Activated CD4-positive, alpha-beta memory T cell treated with anti-CD3 and anti-CD28 coated beads for 36 hours (primary cell): ENCODE results near the gene HOXB1. TPM values are rescaled to one million over a fixed set of nuclear protein-coding genes. Genes with fewer than 3 reads are reported as not detected.
A peak's percentile ranks its signal among the peaks of the same experiment; 100 is the strongest.

Source experiments
- CTCF ChIA-PET: fragments of 350-600 bp; sonication (Branson Sonifier 250); formaldehyde crosslinking; loops from one replicate; lab custom pipeline; 2021; ENCODE audit warnings: antibody characterized with exemption, inconsistent platforms; lab: Charles Lee
- POLR2A ChIA-PET: fragments of 350-600 bp; sonication (Branson Sonifier 250); formaldehyde crosslinking; loops from one replicate; lab custom pipeline; 2021; ENCODE audit warnings: antibody characterized with exemption; lab: Charles Lee
- DNase-seq: peaks from one replicate; pipeline ENCODE4 v3.0.0-alpha.2; 2020
- H3K27ac Mint-ChIP-seq: one replicate; pipeline ENCODE4 v1.8.0; 2021; ENCODE audit warnings: mixed read lengths
- H3K27me3 Mint-ChIP-seq: one replicate; pipeline ENCODE4 v1.8.0; 2021; ENCODE audit warnings: mixed read lengths
- H3K36me3 Mint-ChIP-seq: one replicate; pipeline ENCODE4 v1.8.0; 2021; ENCODE audit warnings: mixed read lengths
- H3K4me1 Mint-ChIP-seq: one replicate; pipeline ENCODE4 v1.8.0; 2021; ENCODE audit warnings: low read depth, mixed read lengths
- H3K4me3 Mint-ChIP-seq: one replicate; pipeline ENCODE4 v1.8.0; 2021; ENCODE audit warnings: mild to moderate bottlenecking, mixed read lengths
- H3K9me3 Mint-ChIP-seq: one replicate; pipeline ENCODE4 v1.8.0; 2021; ENCODE audit warnings: mixed read lengths
- intact Hi-C: fragments of 100-400 bp; cut with micrococcal nuclease; formaldehyde crosslinking; loops from one replicate; pipeline ENCODE4 v1.15.1; 2023
- total RNA-seq, 2 experiments: library from RNA; stranded (reverse); gene quantifications; one replicate each; pipeline ENCODE4 v1.2.3, GENCODE V29; 2021

Gene HOXB1
- total RNA-seq, 2 experiments from 2014 or later = not detected

DNA sequence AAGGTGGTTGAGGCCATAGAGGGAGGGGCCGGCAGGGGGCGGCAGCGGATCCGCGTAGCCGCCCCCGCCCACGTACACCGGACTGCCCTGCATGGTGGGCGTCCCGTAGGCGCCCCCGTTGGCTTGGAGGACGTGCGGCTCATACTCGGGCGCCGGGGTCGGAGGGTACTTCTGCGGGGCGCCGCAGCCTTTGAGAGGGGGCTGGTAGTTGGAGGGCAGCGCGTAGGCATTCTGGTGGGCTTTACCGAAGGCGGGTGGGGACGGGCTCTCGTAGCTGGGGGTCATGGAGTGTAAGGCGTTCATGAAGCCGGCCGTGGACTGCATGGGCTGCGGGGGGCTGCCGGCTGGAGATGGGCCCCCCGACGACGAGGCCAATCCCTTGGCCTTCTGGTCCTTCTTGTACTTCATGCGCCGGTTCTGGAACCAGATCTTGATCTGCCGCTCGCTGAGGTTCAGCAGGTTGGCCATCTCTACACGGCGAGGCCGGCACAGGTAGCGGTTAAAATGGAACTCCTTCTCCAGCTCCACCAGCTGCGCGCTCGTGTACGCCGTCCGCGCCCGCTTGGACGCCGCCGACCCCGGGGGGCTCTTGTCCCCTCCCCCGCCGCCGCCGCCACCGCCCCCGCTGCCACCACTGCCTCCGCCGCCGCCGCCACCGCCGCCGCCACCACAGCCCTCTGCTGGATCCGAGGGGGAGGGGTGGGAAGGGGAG lies 19.8 kb upstream of the HOXB1 start:
- ChIA-PET POLR2A (interaction anchor here (1.2 kb wide), 1 partner anchor 10 kb away, joined by 3 read pairs; no protein-coding TSS in a partner anchor), CTCF (no interaction called here)
- peaks cover 27% of the 10 kb centered on the region for H3K4me1 Mint-ChIP-seq
- peaks cover 2% of the 10 kb centered on the region for H3K27me3 Mint-ChIP-seq
- no peaks in the 10 kb centered on the region for H3K9me3 Mint-ChIP-seq
- DNase-seq = no peak
- H3K27ac Mint-ChIP-seq = no peak overlapping the region
- no peak overlapping the region for H3K4me3 Mint-ChIP-seq
- intact Hi-C loops = no loop called here
- H3K36me3 Mint-ChIP-seq = no peaks in the 10 kb centered on the region

DNA sequence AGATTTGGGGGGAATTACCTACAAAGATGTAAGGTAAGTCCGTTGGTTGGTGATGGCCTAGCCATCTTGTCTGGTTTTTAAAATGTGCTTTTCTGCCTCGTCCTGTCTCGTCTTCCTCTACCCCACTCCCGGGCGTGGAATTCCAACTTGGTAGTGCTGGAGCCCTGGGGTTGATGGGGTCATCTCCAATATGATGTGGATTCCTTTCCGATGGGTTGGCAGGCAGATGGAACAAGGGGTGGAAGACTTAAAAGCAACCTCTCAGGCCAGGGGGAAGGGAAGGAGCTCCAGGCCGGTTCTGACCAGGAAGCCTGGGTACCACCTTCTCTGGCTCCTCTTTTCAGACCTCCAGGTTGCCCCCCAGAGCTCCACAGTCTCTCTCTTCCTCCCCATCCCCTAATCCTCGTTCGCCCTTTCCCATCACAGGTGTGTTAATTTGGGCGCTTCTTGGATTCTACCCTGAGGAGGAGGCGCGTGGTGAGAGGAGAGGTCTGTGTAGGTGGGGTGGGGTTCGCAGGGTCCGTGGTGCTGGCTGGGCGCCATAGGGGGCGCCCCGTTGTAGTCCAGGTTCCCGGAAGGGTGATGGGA lies 19.2 kb upstream of the HOXB1 start:
- Mint-ChIP-seq H3K36me3 (no peaks in the 10 kb centered on the region), H3K27me3 (peaks cover 2% of the 10 kb centered on the region), H3K27ac (no peak overlapping the region), H3K4me3 (no peak overlapping the region), H3K4me1 (peaks cover 27% of the 10 kb centered on the region), H3K9me3 (no peaks in the 10 kb centered on the region)
- DNase-seq = no peak
- ChIA-PET CTCF (no interaction called here), POLR2A (no interaction called here)
- intact Hi-C loops = loop anchor here (2.0 kb wide), 1 partner anchor 39 kb away; no protein-coding TSS in a partner anchor

DNA sequence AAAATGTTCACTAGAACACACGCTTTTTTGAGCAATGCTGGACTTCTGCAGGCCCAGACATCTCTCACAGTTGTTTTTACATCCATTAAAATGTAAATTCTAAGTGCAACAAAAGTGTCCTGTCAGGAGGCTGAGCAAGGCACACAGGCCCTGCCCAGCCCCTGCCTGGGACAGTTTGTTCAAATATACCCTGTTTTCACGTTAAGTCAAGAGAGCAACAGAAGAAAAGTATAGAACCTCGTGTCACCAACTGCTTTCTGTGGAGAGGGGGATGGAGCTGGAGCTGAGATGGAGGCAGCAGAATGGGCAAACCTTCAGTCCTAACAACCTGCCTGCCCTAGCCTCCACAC lies 18.4 kb upstream of the HOXB1 start:
- DNase-seq = no peak
- CTCF ChIA-PET = no interaction called here
- POLR2A ChIA-PET = no interaction called here
- Mint-ChIP-seq H3K27me3 (peaks cover 3% of the 10 kb centered on the region), H3K4me3 (no peak overlapping the region), H3K4me1 (peaks cover 26% of the 10 kb centered on the region), H3K27ac (no peak overlapping the region), H3K9me3 (no peaks in the 10 kb centered on the region), H3K36me3 (no peaks in the 10 kb centered on the region)
- intact Hi-C loops = loop anchor here (2.0 kb wide), 1 partner anchor 38 kb away; no protein-coding TSS in a partner anchor

DNA sequence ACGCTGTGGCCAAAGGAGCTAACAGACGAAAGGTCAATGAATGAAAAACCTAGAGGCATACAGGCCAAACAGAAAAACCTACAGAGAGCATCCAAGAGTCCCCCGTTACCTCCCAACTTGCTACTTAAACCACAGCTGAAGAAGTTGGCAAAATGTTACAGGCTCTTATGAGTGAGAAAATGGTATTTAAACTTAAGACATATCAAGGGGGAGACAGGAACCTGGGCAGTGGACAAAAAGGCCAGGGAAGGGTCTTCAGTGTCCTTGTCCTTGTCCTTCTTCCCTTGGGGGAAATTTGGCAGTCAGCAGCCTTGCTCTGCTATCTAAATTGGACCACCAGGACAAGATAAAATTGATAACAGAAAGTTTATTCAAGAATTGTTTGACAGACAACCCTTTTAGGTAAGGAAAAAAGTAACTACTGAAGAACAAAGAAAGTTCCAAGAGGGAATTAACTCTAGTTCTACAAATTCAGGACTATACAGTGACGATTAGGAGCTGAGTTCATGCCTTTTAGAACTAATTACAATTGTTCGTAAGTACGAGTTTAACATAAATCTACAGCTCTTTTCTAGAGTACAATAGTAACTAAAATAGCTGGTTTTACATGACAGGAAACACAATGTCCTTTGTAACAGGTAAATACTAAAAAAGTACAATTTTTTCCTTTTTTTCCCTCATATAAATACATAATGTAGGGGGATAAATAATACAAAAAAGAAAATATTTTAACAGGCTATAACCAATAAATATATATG lies 17.9 kb upstream of the HOXB1 start:
- Mint-ChIP-seq H3K4me3 (peak overlapping the region; percentile 67), H3K36me3 (no peaks in the 10 kb centered on the region)
- intact Hi-C loops = loop anchor here (2.0 kb wide), 1 partner anchor 38 kb away; no protein-coding TSS in a partner anchor

DNA sequence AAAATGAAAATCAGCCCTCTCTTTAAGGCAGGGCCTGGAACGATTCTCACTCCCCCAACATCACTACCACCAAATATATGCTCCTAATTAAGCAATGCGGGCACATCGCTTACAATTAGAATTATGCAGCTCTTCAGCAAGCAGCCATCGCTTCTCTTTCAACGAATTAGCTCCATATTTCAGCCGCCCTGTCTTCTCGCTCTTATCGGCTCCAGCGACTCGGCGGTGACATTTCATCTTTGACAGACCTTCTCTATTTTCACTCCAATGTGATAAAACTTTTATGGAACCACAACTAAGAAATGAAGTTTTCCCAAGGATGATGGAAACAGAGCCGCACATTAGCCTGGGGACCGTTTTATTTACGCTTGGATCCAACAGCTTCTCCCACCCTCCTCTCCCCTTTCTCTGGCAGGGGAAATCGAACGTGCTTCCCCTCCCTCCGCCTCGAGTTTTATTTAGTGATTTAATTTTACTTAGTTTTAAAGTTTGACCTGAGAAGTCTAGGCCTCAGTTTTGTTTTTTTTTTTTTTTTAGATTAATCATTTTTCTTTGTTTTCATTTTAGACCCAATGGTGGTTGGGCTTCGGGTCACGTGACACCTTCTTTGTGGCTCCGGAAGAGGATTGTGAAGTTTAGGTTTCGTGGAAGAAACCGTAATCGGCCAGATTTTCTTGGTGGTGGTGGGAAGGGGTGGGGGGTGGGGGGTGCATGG lies 17.2 kb upstream of the HOXB1 start:
- Mint-ChIP-seq H3K4me3 (peak overlapping the region; percentile 67), H3K36me3 (peaks cover 3% of the 10 kb centered on the region), H3K27me3 (peaks cover 9% of the 10 kb centered on the region), H3K4me1 (peaks cover 29% of the 10 kb centered on the region), H3K27ac (peak overlapping the region; percentile 85), H3K9me3 (no peaks in the 10 kb centered on the region)
- peak; percentile 58 for DNase-seq
- ChIA-PET POLR2A (no interaction called here), CTCF (interaction anchor here (1.7 to 2.5 kb wide), 2 partner anchors 55 to 240 kb away, joined by 5 to 7 read pairs; no protein-coding TSS in a partner anchor)
- intact Hi-C loops = loop anchor here (2.0 kb wide), 1 partner anchor 37 kb away; no protein-coding TSS in a partner anchor

More for the DNA sequence above, 17.9 kb upstream of the HOXB1 start:
- CTCF ChIA-PET = interaction anchor here (1.7 to 2.5 kb wide), 2 partner anchors 56 to 241 kb away, joined by 5 to 7 read pairs; no protein-coding TSS in a partner anchor
- Mint-ChIP-seq H3K27me3 (peaks cover 7% of the 10 kb centered on the region), H3K27ac (peak overlapping the region; percentile 85), H3K9me3 (no peaks in the 10 kb centered on the region), H3K4me1 (peaks cover 29% of the 10 kb centered on the region)
- DNase-seq = no peak
- POLR2A ChIA-PET = no interaction called here

DNA sequence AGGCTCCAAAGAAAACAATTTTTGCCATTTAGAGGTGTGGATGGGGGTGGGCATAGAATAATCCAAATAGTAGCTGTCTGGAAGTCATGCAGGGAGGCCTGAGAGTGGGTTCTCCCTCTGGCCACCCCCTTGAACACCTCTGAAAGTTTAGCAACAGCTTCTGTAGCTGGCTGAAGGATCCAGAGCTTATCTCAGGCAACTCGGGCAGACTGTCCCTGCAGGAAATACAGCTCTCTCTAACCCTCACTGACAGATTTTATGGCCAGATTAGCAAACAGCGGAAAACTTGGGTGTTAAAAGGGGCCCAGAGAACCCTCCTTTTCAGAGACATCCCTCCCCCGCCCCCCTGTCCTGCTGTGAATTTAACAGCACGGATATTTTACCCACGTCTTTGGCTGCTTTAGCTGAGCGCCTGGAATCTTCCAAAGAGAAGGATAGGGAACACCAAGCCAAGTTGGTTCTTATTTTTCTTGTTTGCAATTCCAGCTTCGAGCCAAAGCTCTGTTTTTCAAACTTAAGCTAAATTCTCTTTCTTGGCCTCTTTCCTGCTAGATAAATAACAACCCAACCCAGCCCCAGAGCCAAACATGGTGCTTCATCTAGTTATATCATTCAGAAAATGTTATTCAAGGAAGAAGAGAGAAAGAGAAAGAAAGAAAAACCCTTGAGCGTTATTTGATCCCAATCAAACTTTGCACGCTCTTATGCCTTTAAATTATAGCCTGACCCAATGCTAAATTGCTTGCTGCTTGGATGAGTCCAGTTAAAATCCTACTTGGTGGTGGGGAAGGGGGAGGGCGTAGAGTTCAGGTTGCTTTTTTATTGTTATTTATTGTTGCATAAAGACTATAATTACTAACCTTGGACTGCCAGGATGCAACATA lies 16.4 kb upstream of the HOXB1 start:
- POLR2A ChIA-PET = interaction anchor here (1.2 kb wide), 1 partner anchor 8 kb away, joined by 3 read pairs; no protein-coding TSS in a partner anchor
- intact Hi-C loops = no loop called here
- Mint-ChIP-seq H3K36me3 (peaks cover 9% of the 10 kb centered on the region), H3K9me3 (no peaks in the 10 kb centered on the region), H3K4me1 (peaks cover 32% of the 10 kb centered on the region), H3K27me3 (peaks cover 15% of the 10 kb centered on the region), H3K4me3 (peak overlapping the region; percentile 67), H3K27ac (peak overlapping the region; percentile 85)
- CTCF ChIA-PET = interaction anchor here (1.7 to 2.5 kb wide), 2 partner anchors 54 to 239 kb away, joined by 5 to 7 read pairs; no protein-coding TSS in a partner anchor
- DNase-seq = peak; percentile 25

DNA sequence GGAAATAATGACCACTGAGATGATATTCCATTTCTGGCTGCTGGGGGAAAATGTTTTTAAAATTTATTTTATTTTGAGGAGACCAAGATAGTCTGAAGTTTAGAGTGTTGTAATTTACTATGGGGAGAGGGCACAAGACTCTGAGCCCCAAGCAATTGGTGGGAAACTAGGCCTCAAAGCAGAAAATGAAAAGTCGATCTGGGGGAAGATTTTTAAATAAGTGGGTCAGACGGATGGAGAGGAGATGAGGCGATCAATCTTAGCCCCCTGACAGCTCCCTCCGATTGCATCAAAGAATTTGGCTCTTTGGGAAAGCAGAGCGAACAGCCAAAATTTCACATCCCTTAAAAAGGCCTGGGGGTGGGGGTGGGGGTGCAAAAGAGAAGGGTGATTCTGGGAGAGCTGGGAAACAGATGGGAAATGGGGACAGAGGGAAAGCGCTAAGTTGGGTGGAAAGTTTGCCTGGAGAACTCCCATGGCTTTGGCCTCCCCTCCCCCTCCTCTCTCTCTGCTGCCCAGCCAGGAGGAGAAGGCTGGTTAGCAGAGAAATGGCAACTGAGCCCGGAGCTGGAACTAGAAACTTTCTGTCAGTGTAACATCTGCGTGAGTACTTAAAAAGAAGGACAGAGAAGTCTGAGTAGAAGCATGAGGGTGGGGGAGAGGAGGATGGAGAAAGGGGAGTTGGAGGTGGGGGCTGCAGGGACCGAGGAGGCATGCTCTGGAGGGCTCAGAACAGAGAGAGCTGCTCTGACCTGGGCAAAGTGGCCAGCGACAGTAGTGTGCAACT lies 15.5 kb upstream of the HOXB1 start:
- Mint-ChIP-seq H3K27ac (peak overlapping the region; percentile 85), H3K36me3 (peaks cover 11% of the 10 kb centered on the region), H3K4me1 (peaks cover 32% of the 10 kb centered on the region), H3K27me3 (peaks cover 18% of the 10 kb centered on the region), H3K9me3 (no peaks in the 10 kb centered on the region), H3K4me3 (peak overlapping the region; percentile 67)
- DNase-seq = no peak
- CTCF ChIA-PET = interaction anchor here (2.5 kb wide), 1 partner anchor 54 kb away, joined by 7 read pairs; no protein-coding TSS in a partner anchor
- intact Hi-C loops = no loop called here
- POLR2A ChIA-PET = interaction anchor here (1.2 kb wide), 1 partner anchor 9 kb away, joined by 3 read pairs; no protein-coding TSS in a partner anchor

DNA sequence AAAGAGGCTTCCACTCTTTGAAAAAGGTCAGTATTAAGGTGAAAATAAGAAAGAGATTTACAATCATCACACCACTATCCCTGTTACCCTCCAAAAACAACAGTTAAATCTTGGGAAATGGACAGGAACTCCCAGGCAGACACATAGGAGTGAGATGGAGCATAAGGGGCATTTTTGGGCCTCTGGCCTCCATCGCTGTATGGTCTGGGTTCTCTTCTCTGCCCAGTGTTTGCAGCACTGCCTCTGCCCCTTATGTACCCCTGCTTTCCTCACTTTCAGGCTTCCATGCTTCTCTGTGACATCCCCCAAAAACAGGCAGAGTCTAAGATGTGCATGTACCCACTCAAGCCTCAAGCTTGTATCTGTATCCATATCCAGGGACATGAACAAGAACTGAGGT lies 14.7 kb upstream of the HOXB1 start:
- H3K36me3 Mint-ChIP-seq = peaks cover 11% of the 10 kb centered on the region
- H3K27ac Mint-ChIP-seq = peak overlapping the region; percentile 96
- peaks cover 18% of the 10 kb centered on the region for H3K27me3 Mint-ChIP-seq
- H3K4me3 Mint-ChIP-seq = peak overlapping the region; percentile 84
- intact Hi-C loops = no loop called here
- DNase-seq = no peak
- POLR2A ChIA-PET = no interaction called here
- H3K4me1 Mint-ChIP-seq = peaks cover 32% of the 10 kb centered on the region
- CTCF ChIA-PET = no interaction called here
- no peaks in the 10 kb centered on the region for H3K9me3 Mint-ChIP-seq

DNA sequence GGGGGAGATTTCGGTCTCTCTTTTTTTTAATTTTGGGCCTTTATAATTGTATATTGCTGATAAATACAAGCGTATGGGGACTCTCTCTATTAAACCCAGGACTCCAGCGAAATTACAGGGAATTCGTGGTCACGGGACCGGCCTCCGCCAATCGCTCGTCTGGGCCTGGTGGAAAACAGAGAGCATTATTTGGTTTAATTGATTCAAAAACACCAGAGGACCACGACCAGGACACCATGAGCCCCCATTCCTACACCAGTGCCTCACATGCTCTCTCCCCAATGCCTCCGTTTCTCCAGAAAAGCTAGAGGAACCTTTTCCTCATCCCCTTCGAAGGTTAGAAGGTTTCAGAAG lies 14.2 kb upstream of the HOXB1 start, which contains the start of gene HOXB2:
Gene HOXB2 (minus strand): TSS at position 88 of the 354 bp plus-strand sequence. CDS start 198 bp downstream, outside the sequence.
- ChIA-PET POLR2A (no interaction called here), CTCF (no interaction called here)
- Mint-ChIP-seq H3K9me3 (no peaks in the 10 kb centered on the region), H3K36me3 (peaks cover 11% of the 10 kb centered on the region), H3K4me3 (peak within 1 kb of the TSS; percentile 84), H3K27ac (peak within 1 kb of the TSS; percentile 96), H3K27me3 (peaks cover 18% of the 10 kb centered on the region), H3K4me1 (peaks cover 37% of the 10 kb centered on the region)
- intact Hi-C loops = no loop called here
- DNase-seq = no peak
